ENCODE results near the gene ASGR1. TPM values are rescaled to one million over a fixed set of nuclear protein-coding genes. Genes with fewer than 3 reads are reported as not detected.
A peak's percentile ranks its signal among the peaks of the same experiment; 100 is the strongest.

Gene ASGR1, protein sequence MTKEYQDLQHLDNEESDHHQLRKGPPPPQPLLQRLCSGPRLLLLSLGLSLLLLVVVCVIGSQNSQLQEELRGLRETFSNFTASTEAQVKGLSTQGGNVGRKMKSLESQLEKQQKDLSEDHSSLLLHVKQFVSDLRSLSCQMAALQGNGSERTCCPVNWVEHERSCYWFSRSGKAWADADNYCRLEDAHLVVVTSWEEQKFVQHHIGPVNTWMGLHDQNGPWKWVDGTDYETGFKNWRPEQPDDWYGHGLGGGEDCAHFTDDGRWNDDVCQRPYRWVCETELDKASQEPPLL
- 0.60 and 0.87 TPM in 2 replicates for total RNA-seq

DNA sequence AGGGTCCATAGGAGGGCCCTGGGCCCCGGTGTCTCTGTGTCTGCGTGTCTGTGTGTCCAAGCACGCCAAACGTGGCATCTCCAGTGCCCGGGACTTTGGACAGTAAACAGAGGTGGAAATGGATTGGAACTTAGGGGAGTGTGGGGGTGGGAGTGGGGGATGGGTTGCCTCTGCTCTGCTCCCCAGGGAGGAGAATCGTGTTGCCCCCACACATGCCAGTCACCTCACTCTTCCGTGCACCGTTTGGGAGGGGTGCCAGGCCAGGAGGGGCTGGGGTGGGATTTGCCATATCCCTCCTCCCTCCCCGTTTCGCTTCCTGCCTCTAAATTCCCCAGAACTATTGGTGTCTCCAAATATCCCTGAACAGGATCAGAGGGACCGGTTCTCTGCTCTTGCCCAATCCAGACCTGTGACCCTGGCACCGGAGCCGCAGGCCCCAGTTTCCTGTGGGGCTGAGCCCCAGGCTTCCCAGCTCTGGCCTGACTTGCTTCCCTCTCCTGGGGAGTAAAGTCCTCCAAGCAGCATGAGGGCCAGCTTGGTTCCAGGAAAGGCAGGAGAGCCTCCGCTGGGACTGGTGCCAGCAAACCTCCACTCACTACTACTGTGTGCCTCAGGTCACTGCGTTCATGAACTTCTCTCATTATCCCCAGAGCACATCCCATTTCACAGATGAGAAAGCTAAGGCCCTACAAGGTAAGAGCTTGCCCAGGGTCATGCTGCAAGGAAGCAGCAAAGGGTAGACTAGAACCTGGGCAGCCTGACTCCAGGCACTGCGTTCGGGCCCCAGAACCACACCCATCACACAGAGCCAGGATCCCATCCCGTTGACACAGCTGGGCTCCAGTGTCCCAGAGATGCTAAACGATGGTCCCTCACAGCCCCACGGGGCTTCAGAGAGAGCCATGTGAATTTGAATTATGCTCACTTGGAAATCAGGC is at the start of gene ASGR1:
Gene ASGR1, minus strand, starts transcription at position 54 of the 938 bp plus-strand sequence. CDS start 807 bp downstream, outside the sequence.
- DNase-seq (ENCODE audit: low read depth) = no peak

DNA sequence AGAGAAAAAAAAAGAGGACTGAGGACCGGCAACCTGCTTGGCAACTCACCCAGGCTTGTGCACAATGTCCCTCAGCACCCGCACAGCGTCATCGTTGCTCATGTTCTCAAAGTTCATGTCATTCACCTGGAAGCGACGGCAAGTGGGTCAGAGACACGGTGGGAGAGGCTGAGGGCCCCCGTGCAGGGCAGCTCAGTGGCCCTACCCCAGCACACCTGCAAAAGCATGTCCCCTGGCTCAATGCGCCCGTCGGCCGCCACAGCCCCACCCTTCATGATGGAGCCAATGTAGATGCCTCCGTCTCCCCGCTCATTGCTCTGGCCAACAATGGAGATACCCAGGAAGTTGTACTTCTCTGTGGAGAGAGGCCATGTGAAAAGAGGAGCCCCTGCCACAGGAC is 49.8 kb upstream of the ASGR1 start:
- no peak for DNase-seq (ENCODE audit: low read depth)

DNA sequence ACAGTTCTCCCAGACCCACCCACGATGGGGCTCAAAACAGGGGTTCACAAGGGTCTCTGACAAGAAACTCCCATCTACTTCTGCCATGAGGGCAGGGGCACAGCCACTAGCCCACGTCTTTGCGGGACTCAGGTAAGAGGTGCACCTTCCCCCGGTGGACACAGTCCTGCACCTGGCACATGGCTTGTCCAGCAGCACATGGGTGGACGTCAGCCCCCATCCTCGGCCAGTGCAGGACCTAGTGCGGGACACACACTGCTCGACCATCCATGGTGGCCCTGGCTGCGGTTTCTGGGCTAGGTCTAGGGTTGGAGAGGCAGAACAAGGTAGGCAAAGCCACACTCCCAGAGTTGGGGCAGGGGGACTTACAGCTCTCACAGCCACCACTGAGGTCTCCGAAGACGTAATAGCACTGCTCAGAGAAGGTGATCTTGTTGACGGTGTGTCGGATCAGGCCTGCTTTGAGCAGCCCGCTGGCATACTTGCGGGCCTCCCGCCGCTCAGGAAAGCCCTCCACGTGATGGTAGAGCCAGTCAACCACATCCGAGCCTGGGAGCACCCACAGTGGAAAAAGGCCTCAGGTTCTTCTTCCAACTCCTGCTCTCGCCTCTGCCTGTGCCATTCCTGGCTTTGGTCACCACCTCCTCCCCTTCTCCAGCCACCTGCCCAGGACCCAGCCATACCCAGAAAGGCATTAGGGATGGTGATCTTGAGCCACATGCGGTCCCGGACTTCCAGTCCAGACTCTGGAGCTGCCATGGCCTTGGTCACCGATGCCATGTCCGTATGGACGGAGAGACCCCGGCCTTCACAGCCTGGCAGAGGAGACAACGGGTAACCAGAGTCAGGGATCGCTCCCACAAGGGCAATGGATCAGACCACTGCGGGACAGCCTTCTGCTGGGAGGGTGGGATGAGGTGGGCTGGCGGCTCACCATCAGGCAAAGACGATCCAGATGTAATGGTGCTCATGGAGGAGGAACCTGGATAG is 47.8 kb upstream of the ASGR1 start:
- DNase-seq (ENCODE audit: low read depth) = no peak

DNA sequence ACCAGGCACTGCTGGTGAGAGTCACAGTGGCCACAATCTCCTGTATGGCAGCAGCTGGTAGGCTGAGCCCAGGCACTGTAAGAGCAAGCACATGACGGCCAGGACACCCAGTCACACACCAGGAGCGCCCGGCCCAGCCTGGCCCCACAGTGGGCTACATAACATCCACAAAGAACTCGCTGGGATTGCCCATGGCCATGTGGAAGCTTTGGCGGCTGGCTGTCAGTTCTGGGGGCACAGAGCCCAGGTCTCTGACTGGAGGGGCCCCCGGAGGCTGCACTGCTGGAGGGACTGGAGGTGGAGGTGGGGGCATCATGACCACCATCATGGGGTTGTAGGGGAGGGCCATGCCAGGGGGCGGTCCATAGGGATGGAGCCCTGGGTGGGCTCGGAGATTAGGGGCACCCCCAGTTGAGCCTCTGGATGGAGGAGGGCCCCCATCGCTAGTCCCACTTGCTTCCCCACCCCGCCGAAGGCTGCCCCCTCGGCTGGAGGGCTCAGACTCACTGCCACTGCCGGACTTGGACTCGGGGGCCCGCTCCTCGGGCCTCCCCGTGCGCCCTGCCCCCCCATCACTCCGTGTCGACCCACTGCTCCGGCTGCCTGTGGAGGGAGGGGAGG is 46.7 kb upstream of the ASGR1 start:
- no peak for DNase-seq (ENCODE audit: low read depth)

DNA sequence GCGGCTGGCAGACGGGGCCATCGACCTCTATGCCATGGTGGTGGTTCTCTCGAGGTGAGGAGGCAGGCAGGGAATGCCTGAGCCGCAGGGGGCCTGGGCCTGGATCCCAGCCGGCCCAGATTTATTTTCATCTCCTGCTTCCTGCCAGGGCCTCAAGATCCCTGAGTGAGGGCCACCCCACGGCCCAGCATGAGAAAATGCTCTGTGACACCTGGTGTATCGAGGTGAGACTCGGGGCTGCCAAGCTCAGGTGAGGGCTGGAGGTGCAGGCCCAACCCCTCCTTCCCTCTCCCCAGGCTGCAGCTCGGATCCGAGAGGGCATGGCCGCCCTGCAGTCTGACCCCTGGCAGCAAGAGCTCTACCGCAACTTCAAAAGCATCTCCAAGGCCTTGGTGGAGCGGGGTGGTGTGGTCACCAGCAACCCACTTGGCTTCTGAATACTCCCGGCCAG is 45.5 kb upstream of the ASGR1 start:
- DNase-seq (ENCODE audit: low read depth) = no peak

DNA sequence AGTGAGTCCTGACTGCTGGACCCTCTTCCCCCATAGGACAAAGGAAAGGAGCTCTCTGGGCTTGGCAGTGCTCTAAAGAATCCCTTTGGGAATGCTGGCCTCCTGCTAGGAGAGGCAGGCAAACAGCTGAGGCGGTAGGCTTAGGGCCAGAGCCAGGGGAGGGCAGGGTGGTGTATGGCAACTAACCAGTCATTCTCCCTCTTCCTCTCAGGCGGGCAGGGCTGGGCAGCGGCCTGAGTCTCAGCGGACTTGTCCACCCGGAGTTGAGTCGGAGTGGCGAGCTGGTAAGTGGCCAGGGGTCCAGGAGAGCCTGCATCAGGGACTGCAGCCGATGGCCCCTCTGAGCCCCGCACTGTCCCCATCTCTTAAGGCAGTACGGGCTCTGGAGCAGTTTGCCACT is 44.9 kb upstream of the ASGR1 start:
- DNase-seq (ENCODE audit: low read depth) = no peak

DNA sequence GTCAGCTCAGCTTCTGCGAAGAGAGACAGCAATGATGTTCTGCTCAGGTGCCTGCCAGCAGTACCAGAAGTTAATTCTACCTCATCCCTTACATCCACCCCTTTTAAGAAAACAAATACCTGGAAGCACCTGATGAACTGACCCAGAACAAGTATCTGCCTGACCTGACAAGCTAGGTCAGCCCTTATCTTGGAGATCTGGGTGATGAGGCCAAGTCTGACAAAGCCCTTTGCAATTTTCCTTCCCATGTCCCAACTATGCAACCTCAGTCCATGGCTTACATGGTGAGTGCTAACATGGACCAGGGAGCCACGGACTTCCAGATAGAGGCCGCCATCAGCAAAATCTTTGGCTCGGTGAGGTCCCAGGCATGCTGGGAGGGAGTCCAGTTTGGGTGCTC is 44.2 kb upstream of the ASGR1 start:
- DNase-seq (ENCODE audit: low read depth) = no peak

DNA sequence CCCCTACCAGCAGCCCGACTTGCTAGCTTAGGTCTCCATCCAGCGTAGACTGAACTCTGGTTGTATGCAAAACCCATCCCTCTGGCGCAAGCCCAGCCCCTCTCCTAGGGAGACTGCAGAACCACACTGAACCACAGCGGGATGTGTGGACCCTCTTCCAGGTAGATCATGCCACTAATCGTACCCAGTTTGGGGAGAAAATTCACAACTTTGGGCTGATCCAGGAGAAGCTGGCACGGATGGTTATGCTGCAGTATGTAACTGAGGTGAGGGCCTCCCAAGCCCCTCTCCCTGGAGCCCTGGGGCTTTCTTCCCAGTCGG is 43.8 kb upstream of the ASGR1 start:
- no peak for DNase-seq (ENCODE audit: low read depth)

DNA sequence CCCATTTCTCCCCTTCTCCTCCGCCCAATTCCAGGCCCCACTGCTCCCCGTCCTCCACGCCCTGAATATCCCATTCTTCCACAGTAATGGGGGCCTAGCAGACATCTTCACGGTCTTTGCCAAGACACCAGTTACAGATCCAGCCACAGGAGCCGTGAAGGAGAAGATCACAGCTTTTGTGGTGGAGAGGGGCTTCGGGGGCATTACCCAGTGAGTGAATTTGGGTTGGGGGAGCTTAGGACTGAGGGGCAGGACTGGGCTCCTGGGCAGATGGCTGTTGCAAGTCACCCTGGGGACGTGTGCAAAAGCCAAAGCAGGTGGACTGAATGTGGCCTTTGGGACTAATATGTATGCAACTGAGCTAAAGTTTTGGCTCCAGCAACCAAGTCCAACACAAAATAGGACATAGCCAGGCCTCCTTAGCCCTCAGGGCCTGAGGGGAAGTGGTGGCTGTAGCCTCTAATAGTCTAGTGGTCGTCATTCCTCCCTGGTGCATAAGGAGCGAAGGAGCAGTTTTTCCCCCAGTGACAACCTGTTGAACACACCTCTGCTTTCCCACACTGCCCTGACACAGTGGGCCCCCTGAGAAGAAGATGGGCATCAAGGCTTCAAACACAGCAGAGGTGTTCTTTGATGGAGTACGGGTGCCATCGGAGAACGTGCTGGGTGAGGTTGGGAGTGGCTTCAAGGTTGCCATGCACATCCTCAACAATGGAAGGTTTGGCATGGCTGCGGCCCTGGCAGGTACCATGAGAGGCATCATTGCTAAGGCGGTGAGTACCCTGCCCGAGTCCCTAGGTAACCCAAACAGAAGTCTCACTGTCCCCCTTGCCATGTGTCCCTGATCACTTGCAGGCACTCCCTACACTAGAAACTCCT is 43.2 kb upstream of the ASGR1 start:
- no peak for DNase-seq (ENCODE audit: low read depth)

DNA sequence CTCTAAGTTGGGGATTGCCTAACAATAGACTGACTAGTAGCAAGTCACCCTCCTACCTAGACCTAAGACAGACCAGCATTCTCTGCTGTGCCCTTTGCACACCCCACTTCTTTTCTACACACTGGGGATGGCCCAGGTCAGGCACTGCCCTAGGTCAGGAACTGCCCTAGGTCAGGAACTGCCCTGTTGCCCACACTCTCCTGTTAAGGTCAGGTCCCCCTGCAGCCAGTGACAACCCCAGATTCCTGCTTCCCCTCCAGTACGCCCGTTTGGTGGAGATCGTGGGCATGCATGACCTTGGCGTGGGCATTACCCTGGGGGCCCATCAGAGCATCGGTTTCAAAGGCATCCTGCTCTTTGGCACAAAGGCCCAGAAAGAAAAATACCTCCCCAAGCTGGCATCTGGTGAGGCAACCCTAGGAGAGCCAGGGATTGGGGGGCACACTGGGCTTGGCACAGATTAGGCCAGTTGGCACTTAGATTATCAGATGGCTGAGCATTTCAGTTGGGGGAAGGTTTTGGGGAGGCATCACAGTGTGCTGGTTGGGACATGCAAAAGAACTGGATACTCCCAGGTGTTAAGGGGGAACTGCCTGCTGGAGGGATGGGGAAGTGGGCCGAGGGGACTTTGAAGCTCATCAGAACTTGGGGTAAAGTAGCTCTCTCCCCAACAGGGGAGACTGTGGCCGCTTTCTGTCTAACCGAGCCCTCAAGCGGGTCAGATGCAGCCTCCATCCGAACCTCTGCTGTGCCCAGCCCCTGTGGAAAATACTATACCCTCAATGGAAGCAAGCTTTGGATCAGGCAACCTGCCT is 42.3 kb upstream of the ASGR1 start:
- no peak for DNase-seq (ENCODE audit: low read depth)

DNA sequence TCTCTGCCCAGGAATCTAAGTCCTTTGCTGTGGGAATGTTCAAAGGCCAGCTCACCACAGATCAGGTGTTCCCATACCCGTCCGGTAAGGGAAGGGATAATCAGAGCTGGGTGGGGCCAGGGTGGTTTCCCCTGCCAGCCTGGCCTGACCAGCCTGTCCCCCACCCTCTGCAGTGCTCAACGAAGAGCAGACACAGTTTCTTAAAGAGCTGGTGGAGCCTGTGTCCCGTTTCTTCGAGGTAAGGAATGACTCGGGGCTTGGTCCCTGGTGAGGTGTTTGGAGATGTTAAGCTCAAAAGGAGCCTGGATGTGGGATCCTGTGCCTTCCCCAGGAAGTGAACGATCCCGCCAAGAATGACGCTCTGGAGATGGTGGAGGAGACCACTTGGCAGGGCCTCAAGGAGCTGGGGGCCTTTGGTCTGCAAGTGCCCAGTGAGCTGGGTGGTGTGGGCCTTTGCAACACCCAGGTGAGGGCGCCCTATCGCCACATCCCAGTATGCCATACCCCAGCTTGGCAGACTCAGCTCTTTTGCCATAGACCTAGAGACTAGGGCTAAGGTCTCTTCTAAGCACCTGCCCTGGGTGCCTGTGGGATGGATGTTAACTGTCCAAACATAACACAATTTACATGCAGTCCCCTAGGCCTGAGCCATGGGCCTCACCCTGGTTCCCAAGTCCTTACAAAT is 41.6 kb upstream of the ASGR1 start:
- DNase-seq (ENCODE audit: low read depth) = peak; percentile 58

DNA sequence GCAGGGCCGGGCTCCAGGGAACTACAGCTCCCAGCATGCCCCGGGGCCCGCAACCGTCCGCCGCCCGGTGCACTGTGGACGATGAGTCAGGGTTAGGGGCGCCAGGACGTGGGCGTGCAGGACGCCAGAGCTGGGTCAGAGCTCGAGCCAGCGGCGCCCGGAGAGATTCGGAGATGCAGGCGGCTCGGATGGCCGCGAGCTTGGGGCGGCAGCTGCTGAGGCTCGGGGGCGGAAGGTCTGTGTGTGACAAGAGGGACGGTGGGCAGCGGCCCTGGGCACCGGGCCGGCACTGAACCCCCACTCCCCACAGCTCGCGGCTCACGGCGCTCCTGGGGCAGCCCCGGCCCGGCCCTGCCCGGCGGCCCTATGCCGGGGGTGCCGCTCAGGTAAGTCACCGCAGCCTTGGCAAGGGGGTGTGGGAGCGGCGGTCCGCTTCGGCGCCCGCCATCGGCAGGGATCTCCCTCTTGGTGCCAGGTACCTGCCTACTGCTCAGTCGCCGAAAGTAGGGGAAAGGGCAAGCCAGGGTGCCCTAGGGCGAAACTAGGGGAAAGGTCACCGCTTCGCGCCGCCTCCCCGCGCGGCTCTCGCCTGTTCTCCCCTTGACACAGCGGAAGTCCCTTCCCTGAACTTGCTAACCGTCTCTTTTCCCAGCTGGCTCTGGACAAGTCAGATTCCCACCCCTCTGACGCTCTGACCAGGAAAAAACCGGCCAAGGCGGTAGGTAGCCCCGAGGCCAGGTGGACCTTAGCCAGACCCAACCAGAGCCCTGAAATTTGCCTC is 40.8 kb upstream of the ASGR1 start, which contains the start of the genes ACADVL and DLG4:
Gene ACADVL, plus strand, starts transcription at position 127 of the 781 bp plus-strand sequence. Its CDS starts 47 bp downstream, at position 174.
Gene DLG4, minus strand, starts transcription at position 25 of the 781 bp plus-strand sequence.
- peak; percentile 95 for DNase-seq (ENCODE audit: low read depth)

DNA sequence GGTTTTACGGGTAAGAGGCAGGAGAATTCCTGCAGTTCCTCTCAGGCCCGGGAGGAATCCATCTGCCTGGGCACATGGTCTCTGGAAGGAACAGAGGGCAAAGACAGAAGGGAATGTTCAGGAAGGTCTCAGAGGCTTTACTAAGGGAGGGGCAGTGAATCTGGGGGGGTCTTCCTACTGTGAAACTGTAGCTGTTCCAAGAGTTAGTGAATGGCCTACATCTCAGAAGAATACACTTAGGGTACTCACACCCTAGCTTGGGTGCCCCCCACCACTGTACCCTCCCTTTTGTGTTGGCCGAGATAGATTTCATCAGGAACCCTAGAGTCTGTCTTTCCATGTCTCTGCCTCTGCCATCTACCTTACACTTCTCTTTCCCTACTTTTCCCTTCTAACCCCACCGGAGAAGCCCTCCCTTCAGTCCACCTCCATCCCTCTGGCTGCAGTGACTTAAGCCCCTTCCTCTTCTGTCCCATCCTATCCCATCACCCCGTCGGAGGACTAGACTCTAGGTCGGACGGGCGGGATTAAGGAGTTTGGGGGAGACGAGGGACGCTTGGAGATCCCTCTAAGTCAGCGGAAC is 40.1 kb upstream of the ASGR1 start:
- DNase-seq (ENCODE audit: low read depth) = no peak

DNA sequence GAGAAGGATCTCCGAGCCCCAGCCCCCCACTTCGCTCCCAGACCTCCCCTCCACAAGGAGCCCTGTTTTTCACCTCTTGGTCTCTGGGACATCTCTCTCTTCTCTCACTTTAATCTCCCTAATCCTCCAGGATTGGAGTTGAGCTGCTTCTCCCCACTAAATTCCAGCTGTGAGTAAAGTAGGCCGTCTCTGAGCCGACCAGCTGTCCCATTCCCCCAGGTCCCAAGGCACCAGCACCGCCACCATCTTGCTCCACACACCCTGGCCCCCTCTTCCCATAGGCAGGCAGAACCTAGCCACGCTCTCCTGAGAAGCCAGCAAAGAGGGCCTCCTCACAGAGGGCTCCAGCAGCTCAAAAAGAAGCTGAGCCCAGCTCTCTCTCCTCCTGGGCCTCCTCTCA is 39.6 kb upstream of the ASGR1 start:
- no peak for DNase-seq (ENCODE audit: low read depth)

DNA sequence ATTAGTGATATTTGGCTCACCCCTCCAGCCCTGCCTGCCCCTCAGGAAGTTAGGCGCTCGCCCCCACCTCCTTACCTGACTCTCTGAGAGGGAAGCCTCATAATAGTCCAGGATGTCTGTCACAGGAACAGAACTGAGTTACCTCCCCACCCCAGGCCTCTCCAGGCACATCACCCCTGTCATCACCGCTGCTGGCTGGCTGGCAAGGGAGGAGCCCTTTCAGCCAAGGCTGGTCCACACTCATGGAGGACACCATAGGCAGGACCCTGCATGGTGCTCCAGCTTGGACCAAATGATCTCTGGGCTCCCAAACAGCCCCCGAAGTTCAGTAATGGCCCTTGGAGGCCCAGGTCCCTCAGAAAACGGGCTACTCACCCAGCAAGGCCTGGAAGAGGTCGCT is 39.0 kb upstream of the ASGR1 start:
- DNase-seq (ENCODE audit: low read depth) = no peak

DNA sequence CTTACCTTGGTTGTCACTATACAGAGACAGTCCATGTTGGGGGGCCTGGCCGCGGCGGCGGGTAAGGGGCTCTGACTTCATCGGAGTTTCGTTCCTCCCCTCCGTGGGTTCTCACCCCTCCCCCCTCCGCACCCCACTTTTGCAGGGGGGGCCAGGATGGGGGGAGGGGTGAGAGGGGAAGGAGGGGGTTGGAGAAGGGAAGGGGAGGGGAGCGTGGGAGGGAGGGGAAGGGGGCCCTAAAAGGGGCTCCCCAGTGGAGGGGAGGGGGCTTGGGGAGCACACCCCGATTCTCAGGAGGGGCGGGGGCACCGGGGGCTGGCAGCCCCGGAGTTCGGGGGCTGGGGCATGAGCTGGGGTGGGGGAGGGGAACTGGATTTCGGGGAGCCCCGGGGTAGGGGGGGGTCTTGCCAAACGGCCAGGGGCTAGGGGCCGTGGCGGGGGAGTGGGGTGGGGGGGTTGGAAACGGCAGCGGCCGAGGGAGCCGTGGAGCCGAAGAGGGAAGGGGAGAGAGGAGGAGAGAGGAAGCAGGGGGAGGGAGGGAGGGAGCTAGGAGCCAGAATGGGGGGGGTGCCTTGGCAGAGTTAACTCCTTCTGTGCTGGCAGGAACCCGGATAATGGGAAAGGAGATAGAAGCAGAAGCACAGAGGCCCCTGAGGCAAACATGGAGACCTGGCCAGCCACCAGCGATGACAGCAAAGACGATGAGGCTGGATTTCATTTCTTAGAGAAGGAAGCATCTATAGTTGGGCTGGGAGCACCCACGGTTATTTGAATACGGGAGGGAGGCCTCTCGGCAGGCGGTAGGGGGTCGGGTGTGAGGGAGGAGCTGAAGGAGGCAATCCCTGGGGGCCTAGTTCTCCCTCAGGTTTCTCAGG is 38.2 kb upstream of the ASGR1 start:
- DNase-seq (ENCODE audit: low read depth) = peak; percentile 36
